H1 (cell line): Measurements from ENCODE around the gene TRIM48. TPM values are rescaled to one million over a fixed set of nuclear protein-coding genes. Genes with fewer than 3 reads are reported as not detected.

Experiments
- ASH2L ChIP-seq: fragments of 200-600, 300-600 bp; sonication (generic); IDR thresholded peaks from one replicate; pipeline ENCODE4 v1.7.1; 2017; ENCODE audit warnings: low read length
- CBX5 ChIP-seq: fragments of 300-800, 300-1000 bp; sonication (generic); IDR thresholded peaks from 2 replicates; pipeline ENCODE4 v1.7.1; 2016; ENCODE audit warnings: antibody characterized with exemption, low read length, low read depth
- CEBPB ChIP-seq: IDR thresholded peaks from 2 replicates; pipeline ENCODE4 v1.6.1; 2012; ENCODE audit warnings: low read depth, low read length
- MAFK ChIP-seq: IDR thresholded peaks from 2 replicates; pipeline ENCODE4 v1.6.1; 2012; ENCODE audit warnings: low read depth, mild to moderate bottlenecking, improper control_type of control experiment, low read length
- NANOG ChIP-seq: IDR thresholded peaks from 2 replicates; pipeline ENCODE4 v1.6.1; 2011; ENCODE audit warnings: low read length, low read depth, mild to moderate bottlenecking, inconsistent platforms; ENCODE audit not compliant: insufficient read depth, poor library complexity, severe bottlenecking
- PHF8 ChIP-seq: fragments of 200-600 bp; sonication (generic); conservative IDR thresholded peaks from 2 replicates; pipeline ENCODE4 v1.7.1; 2012; ENCODE audit warnings: low read depth, mild to moderate bottlenecking, inconsistent platforms, low read length, moderate library complexity
- SIN3A ChIP-seq, 2 experiments: IDR thresholded peaks in 1 of 2; conservative IDR thresholded peaks in 1 of 2; 2 replicates each; pipeline ENCODE4 v1.6.1; 2011 to 2012; ENCODE audit warnings: low read length in 2 of 2, improper control_type of control experiment in 1 of 2, low read depth in 1 of 2, mild to moderate bottlenecking in 1 of 2
- TAF1 ChIP-seq: IDR thresholded peaks from 2 replicates; pipeline ENCODE4 v1.6.1; 2011; ENCODE audit warnings: mild to moderate bottlenecking, low read depth, low read length
- polyA plus RNA-seq, 7 experiments: library from polyadenylated mRNA; depleted of rRNA in 3 of 7; stranded (reverse) in 5 of 7; unstranded in 2 of 7; fragments of >200 nt in 5 of 7; fragments of 200-250 nt in 2 of 7; gene quantifications; 1 replicate in 5 of 7; 2 replicates in 1 of 7; 4 replicates in 1 of 7; pipeline versions ENCODE4 v1.2.1 to v1.2.3, GENCODE V29; 2011 to 2013; ENCODE audit warnings: missing spikeins in 2 of 7, mixed read lengths in 2 of 7
- total RNA-seq: library from RNA; stranded (reverse); fragmentation: NEBNext Ultra II Directional; extraction: Animal tissue kit (Norgen Biotek cat#: 25700); gene quantifications from 2 replicates; pipeline ENCODE4 v1.2.1, GENCODE V29; 2021
- TF ChIP-seq, protein P1 (sequence below): fragments of 300-600 bp; sonication (generic); IDR thresholded peaks from 2 replicates; pipeline ENCODE4 v1.7.1; 2012; ENCODE audit warnings: low read length, moderate library complexity, mild to moderate bottlenecking, inconsistent platforms; ENCODE audit not compliant: insufficient replicate concordance

Gene TRIM48
- total and polyA plus RNA-seq, 2 of the 8 experiments (the other 6 are each of a cell fraction or from before 2014, with no cell fraction given), result not detected

DNA sequence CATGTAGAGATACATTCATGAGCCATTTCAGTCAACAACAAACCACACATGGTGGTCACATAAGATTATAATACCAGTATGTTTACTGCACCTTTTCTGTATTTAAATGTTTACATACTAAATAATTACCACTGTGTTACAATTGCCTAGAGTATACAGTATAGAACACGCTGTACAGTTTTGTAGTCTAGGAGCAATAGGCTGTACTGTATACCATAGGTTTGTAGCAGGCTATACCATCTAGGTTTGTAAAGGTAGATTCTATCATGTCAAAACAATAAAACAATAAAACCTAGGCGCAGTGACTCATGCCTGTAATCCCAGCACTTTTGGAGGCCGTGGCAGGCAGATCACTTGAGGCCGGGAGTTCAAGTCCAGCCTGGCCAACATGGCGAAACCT lies 1.1 kb downstream of the TRIM48 start (continued):
- TF ChIP-seq, protein P1, sequence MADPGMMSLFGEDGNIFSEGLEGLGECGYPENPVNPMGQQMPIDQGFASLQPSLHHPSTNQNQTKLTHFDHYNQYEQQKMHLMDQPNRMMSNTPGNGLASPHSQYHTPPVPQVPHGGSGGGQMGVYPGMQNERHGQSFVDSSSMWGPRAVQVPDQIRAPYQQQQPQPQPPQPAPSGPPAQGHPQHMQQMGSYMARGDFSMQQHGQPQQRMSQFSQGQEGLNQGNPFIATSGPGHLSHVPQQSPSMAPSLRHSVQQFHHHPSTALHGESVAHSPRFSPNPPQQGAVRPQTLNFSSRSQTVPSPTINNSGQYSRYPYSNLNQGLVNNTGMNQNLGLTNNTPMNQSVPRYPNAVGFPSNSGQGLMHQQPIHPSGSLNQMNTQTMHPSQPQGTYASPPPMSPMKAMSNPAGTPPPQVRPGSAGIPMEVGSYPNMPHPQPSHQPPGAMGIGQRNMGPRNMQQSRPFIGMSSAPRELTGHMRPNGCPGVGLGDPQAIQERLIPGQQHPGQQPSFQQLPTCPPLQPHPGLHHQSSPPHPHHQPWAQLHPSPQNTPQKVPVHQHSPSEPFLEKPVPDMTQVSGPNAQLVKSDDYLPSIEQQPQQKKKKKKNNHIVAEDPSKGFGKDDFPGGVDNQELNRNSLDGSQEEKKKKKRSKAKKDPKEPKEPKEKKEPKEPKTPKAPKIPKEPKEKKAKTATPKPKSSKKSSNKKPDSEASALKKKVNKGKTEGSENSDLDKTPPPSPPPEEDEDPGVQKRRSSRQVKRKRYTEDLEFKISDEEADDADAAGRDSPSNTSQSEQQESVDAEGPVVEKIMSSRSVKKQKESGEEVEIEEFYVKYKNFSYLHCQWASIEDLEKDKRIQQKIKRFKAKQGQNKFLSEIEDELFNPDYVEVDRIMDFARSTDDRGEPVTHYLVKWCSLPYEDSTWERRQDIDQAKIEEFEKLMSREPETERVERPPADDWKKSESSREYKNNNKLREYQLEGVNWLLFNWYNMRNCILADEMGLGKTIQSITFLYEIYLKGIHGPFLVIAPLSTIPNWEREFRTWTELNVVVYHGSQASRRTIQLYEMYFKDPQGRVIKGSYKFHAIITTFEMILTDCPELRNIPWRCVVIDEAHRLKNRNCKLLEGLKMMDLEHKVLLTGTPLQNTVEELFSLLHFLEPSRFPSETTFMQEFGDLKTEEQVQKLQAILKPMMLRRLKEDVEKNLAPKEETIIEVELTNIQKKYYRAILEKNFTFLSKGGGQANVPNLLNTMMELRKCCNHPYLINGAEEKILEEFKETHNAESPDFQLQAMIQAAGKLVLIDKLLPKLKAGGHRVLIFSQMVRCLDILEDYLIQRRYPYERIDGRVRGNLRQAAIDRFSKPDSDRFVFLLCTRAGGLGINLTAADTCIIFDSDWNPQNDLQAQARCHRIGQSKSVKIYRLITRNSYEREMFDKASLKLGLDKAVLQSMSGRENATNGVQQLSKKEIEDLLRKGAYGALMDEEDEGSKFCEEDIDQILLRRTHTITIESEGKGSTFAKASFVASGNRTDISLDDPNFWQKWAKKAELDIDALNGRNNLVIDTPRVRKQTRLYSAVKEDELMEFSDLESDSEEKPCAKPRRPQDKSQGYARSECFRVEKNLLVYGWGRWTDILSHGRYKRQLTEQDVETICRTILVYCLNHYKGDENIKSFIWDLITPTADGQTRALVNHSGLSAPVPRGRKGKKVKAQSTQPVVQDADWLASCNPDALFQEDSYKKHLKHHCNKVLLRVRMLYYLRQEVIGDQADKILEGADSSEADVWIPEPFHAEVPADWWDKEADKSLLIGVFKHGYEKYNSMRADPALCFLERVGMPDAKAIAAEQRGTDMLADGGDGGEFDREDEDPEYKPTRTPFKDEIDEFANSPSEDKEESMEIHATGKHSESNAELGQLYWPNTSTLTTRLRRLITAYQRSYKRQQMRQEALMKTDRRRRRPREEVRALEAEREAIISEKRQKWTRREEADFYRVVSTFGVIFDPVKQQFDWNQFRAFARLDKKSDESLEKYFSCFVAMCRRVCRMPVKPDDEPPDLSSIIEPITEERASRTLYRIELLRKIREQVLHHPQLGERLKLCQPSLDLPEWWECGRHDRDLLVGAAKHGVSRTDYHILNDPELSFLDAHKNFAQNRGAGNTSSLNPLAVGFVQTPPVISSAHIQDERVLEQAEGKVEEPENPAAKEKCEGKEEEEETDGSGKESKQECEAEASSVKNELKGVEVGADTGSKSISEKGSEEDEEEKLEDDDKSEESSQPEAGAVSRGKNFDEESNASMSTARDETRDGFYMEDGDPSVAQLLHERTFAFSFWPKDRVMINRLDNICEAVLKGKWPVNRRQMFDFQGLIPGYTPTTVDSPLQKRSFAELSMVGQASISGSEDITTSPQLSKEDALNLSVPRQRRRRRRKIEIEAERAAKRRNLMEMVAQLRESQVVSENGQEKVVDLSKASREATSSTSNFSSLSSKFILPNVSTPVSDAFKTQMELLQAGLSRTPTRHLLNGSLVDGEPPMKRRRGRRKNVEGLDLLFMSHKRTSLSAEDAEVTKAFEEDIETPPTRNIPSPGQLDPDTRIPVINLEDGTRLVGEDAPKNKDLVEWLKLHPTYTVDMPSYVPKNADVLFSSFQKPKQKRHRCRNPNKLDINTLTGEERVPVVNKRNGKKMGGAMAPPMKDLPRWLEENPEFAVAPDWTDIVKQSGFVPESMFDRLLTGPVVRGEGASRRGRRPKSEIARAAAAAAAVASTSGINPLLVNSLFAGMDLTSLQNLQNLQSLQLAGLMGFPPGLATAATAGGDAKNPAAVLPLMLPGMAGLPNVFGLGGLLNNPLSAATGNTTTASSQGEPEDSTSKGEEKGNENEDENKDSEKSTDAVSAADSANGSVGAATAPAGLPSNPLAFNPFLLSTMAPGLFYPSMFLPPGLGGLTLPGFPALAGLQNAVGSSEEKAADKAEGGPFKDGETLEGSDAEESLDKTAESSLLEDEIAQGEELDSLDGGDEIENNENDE, result no peak
- TF ChIP-seq PHF8 (no peak), TAF1 (no peak), MAFK (no peak), NANOG (no peak), ASH2L (no peak), CEBPB (no peak), SIN3A (conservative IDR thresholded peaks at IDR 0.05 in 1 of 2, IDR thresholded peaks at IDR 0.05 in 1 of 2; ENCODE audit: low read depth in 1 of 2, low read length in 2 of 2) (no peak), CBX5 (no peak)
